OCI-LY1 (cell line): ENCODE results near the gene TLK1.

ENCODE experiments used
- H2AFZ ChIP-seq: fragments of 200-600 bp; sonication (generic), shearing (Covaris generic); 2 replicates; pipeline ENCODE4 v1.6.0; 2014; ENCODE audit warnings: antibody characterized with exemption, mild to moderate bottlenecking, low read length
- H3F3A ChIP-seq: fragments of 200-600 bp; sonication (generic), shearing (Covaris generic); 2 replicates; pipeline ENCODE4 v1.6.0; 2014; ENCODE audit warnings: mild to moderate bottlenecking, antibody characterized with exemption, low read length, moderate library complexity; ENCODE audit not compliant: insufficient read depth
- H3K27ac ChIP-seq: fragments of 200-600 bp; sonication (generic); 2 replicates; pipeline ENCODE4 v1.5.1; 2014; ENCODE audit warnings: low read length, mixed run types, mild to moderate bottlenecking, low read depth; ENCODE audit not compliant: poor library complexity, severe bottlenecking
- H3K27me3 ChIP-seq: fragments of 200-600 bp; sonication (generic); 2 replicates; pipeline ENCODE4 v1.6.0; 2014; ENCODE audit warnings: antibody characterized with exemption, mild to moderate bottlenecking, low read length, moderate library complexity; ENCODE audit not compliant: insufficient read depth
- H3K36me3 ChIP-seq: fragments of 200-600 bp; sonication (generic); 2 replicates; pipeline ENCODE4 v1.6.1; 2014; ENCODE audit warnings: mild to moderate bottlenecking, antibody characterized with exemption, low read length, moderate library complexity, mixed read lengths; ENCODE audit not compliant: insufficient read depth
- H3K4me1 ChIP-seq: fragments of 200-600 bp; sonication (generic); 2 replicates; pipeline ENCODE4 v1.5.1; 2014; ENCODE audit warnings: mild to moderate bottlenecking, low read length, moderate library complexity; ENCODE audit not compliant: insufficient read depth, severe bottlenecking
- H3K4me2 ChIP-seq: fragments of 200-600 bp; sonication (generic), shearing (Covaris generic); 2 replicates; pipeline ENCODE4 v1.6.1; 2014; ENCODE audit warnings: low read length
- H3K4me3 ChIP-seq: fragments of 200-600 bp; sonication (generic); 2 replicates; pipeline ENCODE4 v1.5.1; 2014; ENCODE audit warnings: low read length, low read depth, mild to moderate bottlenecking, mixed read lengths; ENCODE audit not compliant: poor library complexity, severe bottlenecking
- H3K79me2 ChIP-seq: fragments of 200-600 bp; shearing (Covaris generic); 2 replicates; pipeline ENCODE4 v1.6.1; 2016; ENCODE audit warnings: mixed run types, low read length, mixed read lengths; ENCODE audit not compliant: insufficient read depth
- H3K9ac ChIP-seq: fragments of 200-600 bp; sonication (generic), shearing (Covaris generic); 2 replicates; pipeline ENCODE4 v1.6.1; 2014; ENCODE audit warnings: mild to moderate bottlenecking, low read length, mixed read lengths
- H3K9me2 ChIP-seq: fragments of 200-600 bp; sonication (generic), shearing (Covaris generic); 2 replicates; pipeline ENCODE4 v1.6.1; 2014; ENCODE audit warnings: low read depth, mild to moderate bottlenecking, low read length, mixed read lengths
- H3K9me3 ChIP-seq: fragments of 200-600 bp; shearing (Covaris generic); 2 replicates; pipeline ENCODE4 v1.6.1; 2014; ENCODE audit warnings: low read length, mixed read lengths
- H4K20me1 ChIP-seq: fragments of 200-600 bp; sonication (generic), shearing (Covaris generic); 2 replicates; pipeline ENCODE4 v1.6.0; 2016; ENCODE audit warnings: mild to moderate bottlenecking, low read length; ENCODE audit not compliant: insufficient read depth
- CTCF ChIP-seq: fragments of 200-600 bp; sonication (generic), shearing (Covaris generic); IDR thresholded peaks from 2 replicates; pipeline ENCODE4 v1.5.1; 2017; ENCODE audit warnings: mild to moderate bottlenecking, antibody characterized with exemption, low read length, moderate library complexity, mixed read lengths
- EZH2 ChIP-seq: fragments of 200-600 bp; sonication (generic), shearing (Covaris generic); IDR thresholded peaks from 2 replicates; pipeline ENCODE4 v1.8.0; 2017; ENCODE audit warnings: borderline replicate concordance, mixed run types, mild to moderate bottlenecking, antibody characterized with exemption, low read length, moderate library complexity, mixed read lengths

TLK1 gene

GRCh38 chr2:171139860-171140259 is 20.8 kb downstream of the TLK1 start:
- Histone ChIP-seq H3K9me2 (no peaks in the 10 kb centered on the region), H3K36me3 (peaks cover 2% of the 10 kb centered on the region; the same call in 1 of the 2 replicates)

GRCh38 chr2:171136024-171136423 is 24.7 kb downstream of the TLK1 start:
- no peak overlapping the region for H3K9ac ChIP-seq
- no peaks in the 10 kb centered on the region for H4K20me1 ChIP-seq
- peaks cover 100% of the 10 kb centered on the region for H3K79me2 ChIP-seq
- H3K4me3 ChIP-seq = no peak overlapping the region
- H3K36me3 ChIP-seq = peaks cover 7% of the 10 kb centered on the region; the same call in 1 of the 2 replicates
- no peak overlapping the region for H2AFZ ChIP-seq
- no peaks in the 10 kb centered on the region for H3K9me2 ChIP-seq
- H3F3A ChIP-seq = no peaks in the 10 kb centered on the region
- no peak overlapping the region for H3K4me2 ChIP-seq
- peaks cover 37% of the 10 kb centered on the region for H3K4me1 ChIP-seq
- no peaks in the 10 kb centered on the region for H3K9me3 ChIP-seq
- H3K27me3 ChIP-seq = no peaks in the 10 kb centered on the region
- no peak for TF ChIP-seq CTCF
- H3K27ac ChIP-seq = no peak overlapping the region

More at GRCh38 chr2:171139860-171140259, 20.8 kb downstream of the TLK1 start:
- TF ChIP-seq CTCF (no peak), EZH2 (no peak)
- Histone ChIP-seq H3K4me2 (no peak overlapping the region), H3K9me3 (peaks cover 4% of the 10 kb centered on the region; the same call in 1 of the 2 replicates), H3K4me1 (peaks cover 43% of the 10 kb centered on the region), H3K9ac (no peak overlapping the region), H3K27me3 (no peaks in the 10 kb centered on the region), H3K79me2 (peaks cover 100% of the 10 kb centered on the region), H3F3A (no peaks in the 10 kb centered on the region), H2AFZ (no peak overlapping the region), H3K27ac (no peak overlapping the region), H4K20me1 (no peaks in the 10 kb centered on the region; the same call in 1 of the 2 replicates), H3K4me3 (no peak overlapping the region)

- Histone ChIP-seq H3F3A (no peaks in the 10 kb centered on the region), H4K20me1 (no peaks in the 10 kb centered on the region), H3K36me3 (peaks cover 7% of the 10 kb centered on the region; the same call in 1 of the 2 replicates), H3K9me2 (no peaks in the 10 kb centered on the region), H3K27ac (no peak overlapping the region), H3K9me3 (no peaks in the 10 kb centered on the region), H3K27me3 (no peaks in the 10 kb centered on the region), H3K9ac (no peak overlapping the region), H3K4me1 (peaks cover 31% of the 10 kb centered on the region), H3K4me2 (no peak overlapping the region), H3K4me3 (no peak overlapping the region), H3K79me2 (peaks cover 100% of the 10 kb centered on the region), H2AFZ (no peak overlapping the region)
- TF ChIP-seq EZH2 (no peak), CTCF (no peak)
Measured at GRCh38 chr2:171134624-171135230, 26.0 kb downstream of the TLK1 start.
